SIG-M5 treated with dmso at 0.1 percent for 504 hours (cell line): Measurements from ENCODE around the gene SPATS1.

Experiments used
- DNase-seq: peaks from one replicate; lab custom pipeline; 2025; ENCODE audit not compliant: unreplicated experiment; lab: John Stamatoyannopoulos, UW

Gene SPATS1

GRCh38 chr6:44386364-44386928, 44.0 kb downstream of the SPATS1 start:
- no peak for DNase-seq

DNA sequence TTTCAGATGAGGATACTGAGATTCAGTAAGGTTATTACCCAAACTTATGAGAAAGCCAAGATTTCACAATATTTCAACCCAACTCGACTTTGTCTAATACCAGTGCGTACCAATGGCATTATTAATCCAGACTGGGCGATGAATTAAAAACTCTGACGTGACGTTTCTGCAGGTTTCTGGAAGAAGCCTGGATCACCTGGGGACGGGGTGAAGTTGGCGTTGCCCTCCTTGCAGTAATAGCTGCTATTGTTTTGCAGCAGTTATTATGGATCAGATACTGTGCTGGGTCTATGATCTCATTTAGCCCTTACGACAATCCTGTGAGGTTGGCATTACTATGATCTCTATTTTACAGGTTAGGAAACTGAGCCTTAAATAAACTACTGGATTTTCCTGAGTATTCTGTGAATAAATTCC, 44.5 kb downstream of the SPATS1 start:
- DNase-seq, result no peak

GRCh38 chr6:44387346-44388134, 45.1 kb downstream of the SPATS1 start, which contains the start of gene CDC5L:
Gene CDC5L, plus strand, starts transcription at chr6:44387706. Its CDS starts 118 bp downstream, at chr6:44387824.
- DNase-seq, result peak; percentile 97

DNA sequence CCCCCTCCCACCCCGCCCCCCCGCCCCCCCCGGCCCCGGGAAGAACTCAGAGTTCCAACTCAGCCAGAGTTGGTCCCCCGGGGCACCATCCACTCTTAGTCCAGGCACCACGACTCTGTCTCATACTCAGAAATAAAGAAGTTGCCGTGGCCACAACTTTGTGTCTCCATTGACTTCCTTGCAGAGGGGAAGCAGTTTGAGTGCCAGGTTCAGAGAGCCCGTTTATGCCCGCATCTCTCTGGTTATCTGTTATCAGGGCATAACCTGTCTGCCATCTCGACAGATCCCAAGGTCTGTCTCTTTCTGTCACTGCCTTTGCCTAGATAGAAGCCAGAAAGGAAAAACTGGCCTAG, 45.7 kb downstream of the SPATS1 start:
- peak; percentile 42 for DNase-seq

DNA sequence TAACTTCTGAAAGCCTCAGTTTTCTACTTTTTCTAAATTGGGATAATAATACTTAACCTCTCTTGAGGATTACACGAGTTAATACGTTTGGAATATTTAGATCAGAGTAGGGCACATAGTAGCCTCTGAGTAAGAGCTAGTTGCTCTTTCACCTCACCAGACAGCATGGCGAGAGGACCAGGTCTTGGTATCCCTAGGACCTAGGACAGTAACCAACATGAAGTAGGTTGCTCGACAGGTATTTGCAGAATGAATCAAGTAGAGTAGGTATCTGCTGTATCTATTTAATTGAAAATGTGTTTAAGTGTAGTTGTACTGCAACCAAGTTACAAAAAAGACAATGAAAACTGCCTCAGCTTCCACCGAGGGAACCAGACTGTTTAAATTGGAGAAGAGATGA, 46.4 kb downstream of the SPATS1 start:
- no peak for DNase-seq

GRCh38 chr6:44390158-44390683, 47.8 kb downstream of the SPATS1 start:
- no peak for DNase-seq
